ENCODE results near the gene ALCAM. TPM values are rescaled to one million over a fixed set of nuclear protein-coding genes. Genes with fewer than 3 reads are reported as not detected.

The ALCAM gene
- total RNA-seq, 2 experiments from 2014 or later: 1.6 to 1.9 TPM

DNA sequence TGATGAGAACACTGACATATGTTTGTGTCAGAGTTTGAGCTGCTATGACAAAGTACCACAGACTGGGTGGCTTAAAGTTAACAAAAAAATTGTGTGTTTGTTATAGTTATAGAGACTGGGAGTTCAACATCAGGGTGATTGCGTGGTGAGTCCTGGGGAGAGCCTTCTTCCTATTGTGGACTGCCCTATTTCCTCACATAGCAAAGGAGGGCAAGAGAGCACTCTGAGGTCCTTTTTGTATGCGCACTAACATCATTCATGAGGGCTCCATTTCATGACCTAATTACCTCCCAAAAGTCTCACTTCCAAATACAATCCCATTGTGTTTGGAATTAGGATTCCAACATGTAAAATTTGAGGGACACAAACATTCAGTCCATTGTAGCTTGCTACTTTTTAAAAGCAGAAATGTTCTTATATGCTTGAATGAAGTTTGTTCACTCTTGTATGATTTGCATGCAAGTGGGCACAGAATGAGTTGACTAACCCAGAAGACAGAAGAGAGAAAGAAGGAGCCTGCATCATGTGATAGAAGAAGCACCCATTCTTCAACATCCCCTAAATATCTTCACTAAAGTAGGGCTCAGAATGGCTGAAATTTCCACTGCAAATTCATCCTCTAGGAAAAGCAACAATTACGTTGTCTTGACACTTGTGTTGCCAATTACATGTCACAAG lies 18.9 kb upstream of the ALCAM start:
- Histone ChIP-seq H3K4me1 (ENCODE audit: insufficient read depth, low read length) (no peaks in the 10 kb centered on the region), H3K4me3 (ENCODE audit: low read length) (no peak overlapping the region), H3K27ac (ENCODE audit: low read depth in 1 of 2, low read length in 2 of 2) (no peak overlapping the region), H3K27me3 (ENCODE audit: control insufficient read depth in 1 of 2, insufficient read depth in 2 of 2, low read length in 2 of 2) (peaks cover 5% of the 10 kb centered on the region in 2 experiments), H3K36me3 (ENCODE audit: insufficient read depth, low read length) (no peaks in the 10 kb centered on the region), H3K9me3 (ENCODE audit: control insufficient read depth in 1 of 2, insufficient read depth in 1 of 2, low read length in 2 of 2) (no peaks in the 10 kb centered on the region)
- H3K4me3 Mint-ChIP-seq: no peak overlapping the region
- DNase-seq (no peak), ATAC-seq (ENCODE audit: poor library complexity) (no peak)
- H3K4me1 Mint-ChIP-seq (ENCODE audit: low read depth): no peaks in the 10 kb centered on the region
- POLR2A ChIA-PET: no interaction called here
- TF ChIP-seq, protein P1, sequence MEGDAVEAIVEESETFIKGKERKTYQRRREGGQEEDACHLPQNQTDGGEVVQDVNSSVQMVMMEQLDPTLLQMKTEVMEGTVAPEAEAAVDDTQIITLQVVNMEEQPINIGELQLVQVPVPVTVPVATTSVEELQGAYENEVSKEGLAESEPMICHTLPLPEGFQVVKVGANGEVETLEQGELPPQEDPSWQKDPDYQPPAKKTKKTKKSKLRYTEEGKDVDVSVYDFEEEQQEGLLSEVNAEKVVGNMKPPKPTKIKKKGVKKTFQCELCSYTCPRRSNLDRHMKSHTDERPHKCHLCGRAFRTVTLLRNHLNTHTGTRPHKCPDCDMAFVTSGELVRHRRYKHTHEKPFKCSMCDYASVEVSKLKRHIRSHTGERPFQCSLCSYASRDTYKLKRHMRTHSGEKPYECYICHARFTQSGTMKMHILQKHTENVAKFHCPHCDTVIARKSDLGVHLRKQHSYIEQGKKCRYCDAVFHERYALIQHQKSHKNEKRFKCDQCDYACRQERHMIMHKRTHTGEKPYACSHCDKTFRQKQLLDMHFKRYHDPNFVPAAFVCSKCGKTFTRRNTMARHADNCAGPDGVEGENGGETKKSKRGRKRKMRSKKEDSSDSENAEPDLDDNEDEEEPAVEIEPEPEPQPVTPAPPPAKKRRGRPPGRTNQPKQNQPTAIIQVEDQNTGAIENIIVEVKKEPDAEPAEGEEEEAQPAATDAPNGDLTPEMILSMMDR (IDR thresholded peaks at IDR 0.05): no peak
- CTCF ChIA-PET: no interaction called here
- H3K9me3 Mint-ChIP-seq: no peaks in the 10 kb centered on the region
- H3K27ac Mint-ChIP-seq: no peak overlapping the region
- no peaks in the 10 kb centered on the region for H3K36me3 Mint-ChIP-seq (ENCODE audit: low read depth)
- intact Hi-C loops (cut with DNase I, micrococcal nuclease): no loop called here
- peaks cover 31% of the 10 kb centered on the region for H3K27me3 Mint-ChIP-seq

DNA sequence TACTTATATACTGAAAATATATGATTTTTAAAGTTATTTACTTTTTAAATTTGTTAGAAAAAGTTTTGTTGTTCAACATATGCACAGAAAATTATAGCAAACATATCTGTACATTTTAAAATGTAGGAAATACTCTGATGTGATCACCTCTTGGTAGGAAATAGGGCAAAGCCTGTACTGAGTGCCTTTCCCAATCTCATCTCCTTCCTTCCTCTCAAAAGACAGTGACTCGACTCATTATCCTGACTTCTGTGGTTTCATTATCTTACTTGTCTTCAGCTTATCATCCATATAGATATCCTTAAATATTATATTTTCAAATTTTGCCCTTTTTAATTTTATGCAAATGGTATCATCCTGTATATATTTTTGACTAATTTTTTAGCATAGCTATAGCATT lies 18.4 kb upstream of the ALCAM start:
- CTCF ChIA-PET: no interaction called here
- intact Hi-C loops (cut with DNase I, micrococcal nuclease): no loop called here

DNA sequence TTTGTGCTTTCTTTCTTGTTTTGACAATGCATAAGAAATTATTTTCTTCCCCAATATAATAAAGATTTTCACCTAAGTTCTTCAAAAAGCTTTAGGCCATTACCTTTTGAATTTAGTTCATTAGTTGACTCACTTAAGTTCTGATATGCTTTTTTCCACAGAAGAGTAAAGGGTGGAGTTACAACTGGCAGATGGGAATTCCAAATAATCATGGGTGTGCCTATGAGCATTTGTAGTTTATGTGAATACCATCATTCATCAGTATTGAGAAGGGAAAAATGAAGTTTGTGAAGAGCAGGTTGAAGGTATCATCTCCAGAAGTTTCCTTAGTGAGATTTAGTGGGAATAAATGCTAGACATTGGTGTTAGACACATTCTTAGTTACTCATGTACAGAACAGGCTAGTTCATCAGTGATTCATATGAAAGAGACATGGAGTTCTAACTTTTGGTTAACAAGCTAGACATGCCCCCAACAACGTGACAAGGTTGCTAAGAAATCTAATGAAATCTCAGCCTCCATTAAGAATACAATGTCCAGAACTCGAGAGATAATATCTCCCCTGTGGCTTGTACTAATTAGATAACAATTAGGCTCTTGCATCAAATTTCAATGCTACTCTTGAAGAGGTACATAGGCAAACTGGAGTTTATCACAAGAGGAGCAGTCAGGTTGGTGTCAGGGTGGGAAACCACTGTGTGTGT lies 16.9 kb upstream of the ALCAM start:
- H3K27ac Mint-ChIP-seq: no peak overlapping the region
- no peak overlapping the region for H3K4me3 Mint-ChIP-seq
- intact Hi-C loops (cut with DNase I, micrococcal nuclease): no loop called here
- H3K4me3 ChIP-seq (ENCODE audit: low read length): no peak overlapping the region
- no peak overlapping the region for H3K27ac ChIP-seq (ENCODE audit: low read depth in 1 of 2, low read length in 2 of 2)
- H3K4me1 Mint-ChIP-seq (ENCODE audit: low read depth): no peaks in the 10 kb centered on the region
- H3K4me1 ChIP-seq (ENCODE audit: insufficient read depth, low read length): peaks cover 8% of the 10 kb centered on the region
- TF ChIP-seq, protein P1 (IDR thresholded peaks at IDR 0.05): no peak
- no peaks in the 10 kb centered on the region for H3K36me3 ChIP-seq (ENCODE audit: insufficient read depth, low read length)
- ATAC-seq (ENCODE audit: poor library complexity) (no peak), DNase-seq (no peak)
- H3K36me3 Mint-ChIP-seq (ENCODE audit: low read depth): no peaks in the 10 kb centered on the region
- peaks cover 15 to 26% of the 10 kb centered on the region in 2 experiments for H3K27me3 ChIP-seq (ENCODE audit: control insufficient read depth in 1 of 2, insufficient read depth in 2 of 2, low read length in 2 of 2)
- no peaks in the 10 kb centered on the region for H3K9me3 ChIP-seq (ENCODE audit: control insufficient read depth in 1 of 2, insufficient read depth in 1 of 2, low read length in 2 of 2)
- ChIA-PET CTCF (no interaction called here), POLR2A (no interaction called here)
- peaks cover 51% of the 10 kb centered on the region for H3K27me3 Mint-ChIP-seq
- H3K9me3 Mint-ChIP-seq: no peaks in the 10 kb centered on the region

More for the DNA sequence above, 18.4 kb upstream of the ALCAM start:
- ATAC-seq (ENCODE audit: poor library complexity) (no peak), DNase-seq (no peak)
- POLR2A ChIA-PET: no interaction called here
- TF ChIP-seq, protein P1 (IDR thresholded peaks at IDR 0.05): no peak
- Histone ChIP-seq H3K9me3 (ENCODE audit: control insufficient read depth in 1 of 2, insufficient read depth in 1 of 2, low read length in 2 of 2) (no peaks in the 10 kb centered on the region), H3K27ac (ENCODE audit: low read depth in 1 of 2, low read length in 2 of 2) (no peak overlapping the region), H3K27me3 (ENCODE audit: control insufficient read depth in 1 of 2, insufficient read depth in 2 of 2, low read length in 2 of 2) (peaks cover 5 to 11% of the 10 kb centered on the region in 2 experiments), H3K4me3 (ENCODE audit: low read length) (no peak overlapping the region), H3K4me1 (ENCODE audit: insufficient read depth, low read length) (no peaks in the 10 kb centered on the region), H3K36me3 (ENCODE audit: insufficient read depth, low read length) (no peaks in the 10 kb centered on the region)
- no peak overlapping the region for H3K27ac Mint-ChIP-seq
- H3K27me3 Mint-ChIP-seq: peaks cover 36% of the 10 kb centered on the region
- H3K4me3 Mint-ChIP-seq: no peak overlapping the region
- H3K4me1 Mint-ChIP-seq (ENCODE audit: low read depth): no peaks in the 10 kb centered on the region
- no peaks in the 10 kb centered on the region for H3K36me3 Mint-ChIP-seq (ENCODE audit: low read depth)
- no peaks in the 10 kb centered on the region for H3K9me3 Mint-ChIP-seq
